H9 (cell line): ENCODE measurements around the gene MIPEP. TPM values are rescaled to one million over a fixed set of nuclear protein-coding genes. Genes with fewer than 3 reads are reported as not detected.

ENCODE experiments used
- DNase-seq: peaks from one replicate; pipeline ENCODE4 v3.0.0-alpha.2; 2017
- H2AFZ ChIP-seq: one replicate; pipeline ENCODE4 v1.6.1; 2013; ENCODE audit warnings: mild to moderate bottlenecking, low read length, control low read depth, moderate library complexity
- H2AK5ac ChIP-seq: 2 replicates; pipeline ENCODE4 v1.6.1; 2013; ENCODE audit warnings: low read length, control low read depth, mixed read lengths; ENCODE audit not compliant: insufficient read length
- H2BK120ac ChIP-seq: one replicate; pipeline ENCODE4 v1.6.1; 2013; ENCODE audit warnings: low read depth, mild to moderate bottlenecking, low read length, control low read depth, inconsistent platforms; ENCODE audit not compliant: poor library complexity, severe bottlenecking
- H2BK12ac ChIP-seq: 2 replicates; pipeline ENCODE4 v1.6.1; 2013; ENCODE audit warnings: low read length, control low read depth, mixed read lengths, low read depth; ENCODE audit not compliant: insufficient read length
- H2BK15ac ChIP-seq: 2 replicates; pipeline ENCODE4 v1.6.1; 2013; ENCODE audit warnings: low read depth, low read length, control low read depth
- H2BK20ac ChIP-seq: one replicate; pipeline ENCODE4 v1.6.1; 2013; ENCODE audit warnings: low read depth, mild to moderate bottlenecking, low read length, control low read depth, inconsistent platforms; ENCODE audit not compliant: poor library complexity, severe bottlenecking
- H2BK5ac ChIP-seq: 2 replicates; pipeline ENCODE4 v1.6.1; 2013; ENCODE audit warnings: low read length, control low read depth, mixed read lengths; ENCODE audit not compliant: insufficient read length
- H3K14ac ChIP-seq: 2 replicates; pipeline ENCODE4 v1.6.1; 2013; ENCODE audit warnings: low read length, control low read depth; ENCODE audit not compliant: insufficient read depth
- H3K18ac ChIP-seq: 2 replicates; pipeline ENCODE4 v1.6.1; 2013; ENCODE audit warnings: low read depth, mild to moderate bottlenecking, mixed read lengths, low read length, control low read depth; ENCODE audit not compliant: insufficient read length
- H3K23ac ChIP-seq: 2 replicates; pipeline ENCODE4 v1.6.1; 2013; ENCODE audit warnings: low read length, control low read depth, mixed read lengths, low read depth; ENCODE audit not compliant: insufficient read length
- H3K23me2 ChIP-seq: 2 replicates; pipeline ENCODE4 v1.6.1; 2013; ENCODE audit warnings: low read depth, mild to moderate bottlenecking, mixed read lengths, low read length, control low read depth; ENCODE audit not compliant: insufficient read length, poor library complexity, severe bottlenecking
- H3K27ac ChIP-seq: 2 replicates; pipeline ENCODE4 v1.5.1; 2013; ENCODE audit warnings: low read length, control low read depth, mixed read lengths, low read depth; ENCODE audit not compliant: insufficient read length
- H3K27me3 ChIP-seq: 2 replicates; pipeline ENCODE4 v1.6.1; 2013; ENCODE audit warnings: low read length, control low read depth, inconsistent platforms; ENCODE audit not compliant: insufficient read depth
- H3K4ac ChIP-seq: 2 replicates; pipeline ENCODE4 v1.6.1; 2013; ENCODE audit warnings: low read depth, mild to moderate bottlenecking, control low read depth, inconsistent platforms, low read length, moderate library complexity
- H3K4me1 ChIP-seq: 2 replicates; pipeline ENCODE4 v1.6.1; 2013; ENCODE audit warnings: low read length, control low read depth, inconsistent platforms; ENCODE audit not compliant: insufficient read depth
- H3K4me2 ChIP-seq: 2 replicates; pipeline ENCODE4 v1.6.1; 2013; ENCODE audit warnings: low read length, control low read depth, mixed read lengths; ENCODE audit not compliant: insufficient read length, insufficient read depth
- H3K56ac ChIP-seq: 2 replicates; pipeline ENCODE4 v1.6.1; 2013; ENCODE audit warnings: low read depth, mild to moderate bottlenecking, mixed read lengths, low read length, control low read depth; ENCODE audit not compliant: insufficient read length
- H3K79me1 ChIP-seq: 2 replicates; pipeline ENCODE4 v1.6.1; 2013; ENCODE audit warnings: low read depth, mild to moderate bottlenecking, moderate library complexity, low read length, control low read depth, inconsistent platforms; ENCODE audit not compliant: insufficient read depth, poor library complexity, severe bottlenecking
- H3K79me2 ChIP-seq: 2 replicates; pipeline ENCODE4 v1.6.1; 2013; ENCODE audit warnings: low read length, control low read depth, inconsistent platforms; ENCODE audit not compliant: insufficient read depth
- H3K9ac ChIP-seq: 2 replicates; pipeline ENCODE4 v1.6.1; 2013; ENCODE audit warnings: low read length, control low read depth, mixed read lengths; ENCODE audit not compliant: insufficient read length; ENCODE audit errors: extremely low read depth
- H3K9me3 ChIP-seq: one replicate; pipeline ENCODE4 v1.6.1; 2013; ENCODE audit warnings: low read depth, low read length, inconsistent platforms; ENCODE audit not compliant: control insufficient read depth
- H3T11ph ChIP-seq: one replicate; pipeline ENCODE4 v1.6.1; 2013; ENCODE audit warnings: mild to moderate bottlenecking, low read length, control low read depth, inconsistent platforms
- H4K20me1 ChIP-seq: one replicate; pipeline ENCODE4 v1.6.1; 2013; ENCODE audit not compliant: control insufficient read depth, insufficient read length, insufficient read depth
- H4K5ac ChIP-seq: 2 replicates; pipeline ENCODE4 v1.6.1; 2013; ENCODE audit warnings: low read depth, mild to moderate bottlenecking, mixed read lengths, low read length, control low read depth; ENCODE audit not compliant: insufficient read length
- H4K8ac ChIP-seq: replicated peaks from 2 replicates; pipeline ENCODE4 v1.6.1; 2013; ENCODE audit warnings: low read length, control low read depth, mixed read lengths, low read depth; ENCODE audit not compliant: insufficient read length
- H4K91ac ChIP-seq: 2 replicates; pipeline ENCODE4 v1.6.1; 2013; ENCODE audit warnings: low read depth, mild to moderate bottlenecking, moderate library complexity, mixed read lengths, low read length, control low read depth; ENCODE audit not compliant: insufficient read length
- H3K27ac Mint-ChIP-seq, 3 experiments: 2 replicates in 2 of 3; 3 replicates in 1 of 3; pipeline ENCODE4 v1.8.0; 2020 to 2021; ENCODE audit warnings: mixed read lengths in 3 of 3, mild to moderate bottlenecking in 1 of 3, moderate library complexity in 1 of 3
- H3K27me3 Mint-ChIP-seq: 2 replicates; pipeline ENCODE4 v1.8.0; 2021; ENCODE audit warnings: low read depth, mild to moderate bottlenecking, moderate library complexity, mixed read lengths
- H3K36me3 Mint-ChIP-seq, 3 experiments: 2 replicates in 2 of 3; 3 replicates in 1 of 3; pipeline ENCODE4 v1.8.0; 2020 to 2021; ENCODE audit warnings: low read depth in 3 of 3, mixed read lengths in 3 of 3; ENCODE audit not compliant: insufficient read depth in 1 of 3
- H3K4me1 Mint-ChIP-seq, 2 experiments: 2 replicates each; pipeline ENCODE4 v1.8.0; 2020; ENCODE audit warnings: mixed read lengths in 2 of 2
- H3K4me3 Mint-ChIP-seq, 2 experiments: 2 replicates in 1 of 2; 3 replicates in 1 of 2; pipeline ENCODE4 v1.8.0; 2020 to 2021; ENCODE audit warnings: mild to moderate bottlenecking in 2 of 2, mixed read lengths in 2 of 2, moderate library complexity in 1 of 2
- H3K9me3 Mint-ChIP-seq, 2 experiments: 2 replicates in 1 of 2; 3 replicates in 1 of 2; pipeline ENCODE4 v1.8.0; 2020; ENCODE audit warnings: mild to moderate bottlenecking in 2 of 2, mixed read lengths in 2 of 2, moderate library complexity in 1 of 2
- CTCF ChIP-seq: fragments of 200-600 bp; sonication (generic); conservative IDR thresholded peaks from 3 replicates; pipeline ENCODE4 v1.8.0; 2021; ENCODE audit warnings: antibody characterized with exemption, mild to moderate bottlenecking
- WGBS: extraction: QIAGEN DNeasy Blood & Tissue Kit; methylation state at CpG from one replicate; pipeline ENCODE4 v1.1.7; 2013; ENCODE audit warnings: missing lambda C conversion rate, low lambda C conversion rate, mixed read lengths; ENCODE audit not compliant: insufficient read length; ENCODE audit errors: extremely low coverage; 5-methylcytosine and 5-hydroxymethylcytosine counted together
- total RNA-seq: library from RNA; stranded (reverse); gene quantifications from 2 replicates; pipeline ENCODE4 v1.2.1, GENCODE V29; 2021

MIPEP gene
- total RNA-seq, 1 experiment from 2014 or later, result 18.5 TPM

- peak overlapping the region in 1 of 3 experiments; percentile 42; a peak in 1 of 7 replicates for H3K27ac Mint-ChIP-seq
These were observed 40.5 kb downstream of the MIPEP start for GRCh38 chr13:23848646-23849141.

More at GRCh38 chr13:23848646-23849141, 40.5 kb downstream of the MIPEP start:
- H3K18ac ChIP-seq, result no peak overlapping the region
- H3K9me3 ChIP-seq, result no peaks in the 10 kb centered on the region
- H3K9ac ChIP-seq, result no peak overlapping the region
- H2BK15ac ChIP-seq, result no peak overlapping the region
- no peak overlapping the region for H2BK120ac ChIP-seq
- H3K27me3 ChIP-seq, result no peaks in the 10 kb centered on the region
- DNase-seq, result no peak
- H3K79me1 ChIP-seq, result no peaks in the 10 kb centered on the region
- no peaks in the 10 kb centered on the region; the same call in 1 of the 2 replicates for H3K4me1 ChIP-seq
- H2AK5ac ChIP-seq, result no peak overlapping the region
- H3K23me2 ChIP-seq, result no peaks in the 10 kb centered on the region
- no CpG with 5 or more reads among the region's 8 CpGs for WGBS
- H3K4ac ChIP-seq, result no peak overlapping the region
- no peak overlapping the region for H4K8ac ChIP-seq
- H4K20me1 ChIP-seq, result no peaks in the 10 kb centered on the region
- no peak overlapping the region for H3K4me3 Mint-ChIP-seq
- no peak overlapping the region for H4K91ac ChIP-seq
- no peak for TF ChIP-seq CTCF
- no peak overlapping the region for H4K5ac ChIP-seq
- H2BK5ac ChIP-seq, result no peak overlapping the region
- H3K79me2 ChIP-seq, result no peaks in the 10 kb centered on the region
- no peak overlapping the region for H2AFZ ChIP-seq
- no peak overlapping the region for H3K14ac ChIP-seq
- no peak overlapping the region for H2BK12ac ChIP-seq
- H3K27ac ChIP-seq, result no peak overlapping the region
- no peak overlapping the region for H3K23ac ChIP-seq
- no peak overlapping the region for H3T11ph ChIP-seq
- H3K4me1 Mint-ChIP-seq, result peaks cover 2 to 3% of the 10 kb centered on the region in 2 experiments
- no peaks in the 10 kb centered on the region for H3K9me3 Mint-ChIP-seq
- H3K36me3 Mint-ChIP-seq, result peaks cover under 1 to 2% (median under 1%) of the 10 kb centered on the region in 3 experiments; a peak in 4 of 7 replicates
- no peak overlapping the region for H3K56ac ChIP-seq
- H2BK20ac ChIP-seq, result no peak overlapping the region
- no peak overlapping the region for H3K4me2 ChIP-seq
- no peaks in the 10 kb centered on the region for H3K27me3 Mint-ChIP-seq
